Erythroblast (primary cell): ENCODE results near the gene PPM1E.

Source experiments
- GATA1 ChIP-seq: IDR thresholded peaks from 2 replicates; pipeline ENCODE4 v1.6.1; 2011; ENCODE audit warnings: low read depth, mild to moderate bottlenecking, control low read depth, low read length, moderate library complexity
- POLR2A ChIP-seq: IDR thresholded peaks from 2 replicates; pipeline ENCODE4 v1.6.1; 2011; ENCODE audit warnings: mild to moderate bottlenecking, low read length

GRCh38 chr17:58965221-58965620 lies 209.6 kb downstream of the PPM1E start:
- TF ChIP-seq POLR2A (no peak), GATA1 (no peak)
